Placental epithelial cell (primary cell): ENCODE results near the gene PCDHB4. TPM values are rescaled to one million over a fixed set of nuclear protein-coding genes. Genes with fewer than 3 reads are reported as not detected.

Source experiments
- total RNA-seq: library from RNA; depleted of rRNA; stranded (reverse); fragments of >200 nt; gene quantifications from 2 replicates; pipeline ENCODE4 v1.2.3, GENCODE V29; 2012

The PCDHB4 gene
- total RNA-seq: 0.22 and 0.39 TPM in 2 replicates

GRCh38 chr5:141121563-141121962 lies at the start of gene PCDHB4:
Gene PCDHB4 (plus strand): TSS chr5:141121818. CDS start chr5:141121999, 181 bp downstream.

GRCh38 chr5:141094481-141095262 lies 26.9 kb upstream of the PCDHB4 start, which contains the start of gene PCDHB2:
Gene PCDHB2 (plus strand): TSS chr5:141094615. CDS start chr5:141094791, 176 bp downstream.

GRCh38 chr5:141100243-141100805 lies 21.3 kb upstream of the PCDHB4 start, which contains the start of gene PCDHB3:
Gene PCDHB3 (plus strand): TSS chr5:141100473. CDS start chr5:141100650, 177 bp downstream.

GRCh38 chr5:141135030-141135717 lies 13.6 kb downstream of the PCDHB4 start, which contains the start of gene PCDHB5:
Gene PCDHB5 (plus strand): TSS chr5:141135206. CDS start chr5:141135435, 229 bp downstream.

GRCh38 chr5:141149812-141150211 lies 28.2 kb downstream of the PCDHB4 start, which contains the start of gene PCDHB6:
Gene PCDHB6 (plus strand): TSS chr5:141150057. CDS start chr5:141150258, 201 bp downstream.

GRCh38 chr5:141172381-141173204 lies 51.0 kb downstream of the PCDHB4 start, which contains the start of gene PCDHB7:
Gene PCDHB7 (plus strand): TSS chr5:141172644. CDS start chr5:141172836, 192 bp downstream.

Other genes with a start within 250 kb of the PCDHB4 start
- gene PCDHA12, start 246.5 kb upstream of the PCDHB4 start, total RNA-seq: under 0.01 and 0.11 TPM in 2 replicates
- 0.11 and 0.39 TPM in 2 replicates for gene PCDHA13, start 239.7 kb upstream of the PCDHB4 start, total RNA-seq
- gene PCDHAC1, start 195.5 kb upstream of the PCDHB4 start, total RNA-seq: 0.39 TPM in 1 of 2 replicates, not detected in the other
- 0.39 TPM in 1 of 2 replicates, not detected in the other for gene PCDHAC2, start 155.3 kb upstream of the PCDHB4 start, total RNA-seq
- not detected in 2 replicates for gene PCDHB1, start 70.4 kb upstream of the PCDHB4 start, total RNA-seq
- 0.39 and 1.2 TPM in 2 replicates for gene PCDHB2, start 27.2 kb upstream of the PCDHB4 start, total RNA-seq
- gene PCDHB3, start 21.3 kb upstream of the PCDHB4 start, total RNA-seq: 0.11 and 0.39 TPM in 2 replicates
- under 0.01 and 0.54 TPM in 2 replicates for gene PCDHB5, start 13.4 kb downstream of the PCDHB4 start, total RNA-seq
- 0.11 and 0.39 TPM in 2 replicates for gene PCDHB6, start 28.2 kb downstream of the PCDHB4 start, total RNA-seq
- gene PCDHB7, start 50.8 kb downstream of the PCDHB4 start, total RNA-seq: 0.22 and 0.79 TPM in 2 replicates
- under 0.01 TPM in 1 of 2 replicates, not detected in the other for gene PCDHB8, start 56.0 kb downstream of the PCDHB4 start, total RNA-seq
- gene PCDHB16, start 60.6 kb downstream of the PCDHB4 start, total RNA-seq: under 0.01 and 0.11 TPM in 2 replicates
- gene PCDHB9, start 65.3 kb downstream of the PCDHB4 start, total RNA-seq: 0.54 TPM in 1 of 2 replicates, not detected in the other
- gene PCDHB10, start 70.5 kb downstream of the PCDHB4 start, total RNA-seq: 0.39 TPM in 1 of 2 replicates, not detected in the other
- gene PCDHB11, start 77.8 kb downstream of the PCDHB4 start, total RNA-seq: 0.39 TPM in 1 of 2 replicates, not detected in the other
- under 0.01 and 0.11 TPM in 2 replicates for gene PCDHB12, start 86.9 kb downstream of the PCDHB4 start, total RNA-seq
- gene PCDHB13, start 92.1 kb downstream of the PCDHB4 start, total RNA-seq: 0.43 and 0.79 TPM in 2 replicates
- 0.22 and 1.2 TPM in 2 replicates for gene PCDHB14, start 101.5 kb downstream of the PCDHB4 start, total RNA-seq
- 0.11 and 0.39 TPM in 2 replicates for gene PCDHB15, start 123.6 kb downstream of the PCDHB4 start, total RNA-seq
- 0.22 and 0.39 TPM in 2 replicates for gene SLC25A2, start 182.2 kb downstream of the PCDHB4 start, total RNA-seq
- 49.9 and 60.9 TPM in 2 replicates for gene TAF7, start 199.0 kb downstream of the PCDHB4 start, total RNA-seq
- gene PCDHGA1, start 208.7 kb downstream of the PCDHB4 start, total RNA-seq: 0.22 and 0.39 TPM in 2 replicates
- 0.43 and 1.2 TPM in 2 replicates for gene PCDHGA2, start 216.9 kb downstream of the PCDHB4 start, total RNA-seq
- 0.33 and 1.2 TPM in 2 replicates for gene PCDHGA3, start 222.0 kb downstream of the PCDHB4 start, total RNA-seq
- gene PCDHGB1, start 228.3 kb downstream of the PCDHB4 start, total RNA-seq: 0.98 and 2.0 TPM in 2 replicates
- gene PCDHGA4, start 233.2 kb downstream of the PCDHB4 start, total RNA-seq: 1.5 and 2.7 TPM in 2 replicates
- 0.33 and 2.4 TPM in 2 replicates for gene PCDHGB2, start 238.2 kb downstream of the PCDHB4 start, total RNA-seq
- 0.43 and 1.6 TPM in 2 replicates for gene PCDHGA5, start 242.3 kb downstream of the PCDHB4 start, total RNA-seq
- 3.1 and 5.9 TPM in 2 replicates for gene PCDHGB3, start 248.4 kb downstream of the PCDHB4 start, total RNA-seq